ENCODE results near the gene HPS1. TPM values are rescaled to one million over a fixed set of nuclear protein-coding genes. Genes with fewer than 3 reads are reported as not detected.

HPS1 gene
- total and polyA plus RNA-seq, 10 of the 15 experiments (the other 5 are each of a cell fraction or from before 2014, with no cell fraction given), result 27.1 to 138 (median 54.8) TPM

DNA sequence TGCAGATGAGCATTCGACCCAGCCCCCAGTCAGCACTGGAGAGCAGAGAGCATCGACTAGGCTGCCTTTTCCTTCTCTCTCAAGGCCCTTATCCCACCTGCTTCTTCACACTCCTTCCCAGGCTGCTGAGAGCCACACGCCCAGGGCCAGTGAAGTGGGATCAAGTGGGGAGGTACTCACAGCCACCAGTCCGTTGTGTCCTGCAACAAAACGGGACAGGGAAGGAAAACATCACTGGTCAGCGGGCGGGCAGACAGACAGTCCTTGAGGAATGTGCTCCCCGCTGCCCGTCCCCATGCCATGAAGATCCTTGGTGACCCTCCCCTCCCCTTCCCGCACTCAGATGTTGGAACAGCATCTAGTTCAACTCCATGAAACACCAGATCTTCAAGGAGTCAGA, 36.0 kb downstream of the HPS1 start:
- TF ChIP-seq ZNF384 (IDR thresholded peaks at IDR 0.05; ENCODE audit: borderline replicate concordance, low read depth, low read length) (no peak), NR2F1 (conservative IDR thresholded peaks at IDR 0.05) (no peak)
- Histone ChIP-seq H3K4me3 (no peak overlapping the region), H3K4me1 (ENCODE audit: control insufficient read depth, insufficient read depth, low read length) (peaks cover 28% of the 10 kb centered on the region), H3K9ac (ENCODE audit: control insufficient read depth, insufficient read depth, low read length) (no peak overlapping the region), H3K27ac (ENCODE audit: control insufficient read depth, insufficient read depth) (no peak overlapping the region), H3K4me2 (ENCODE audit: control insufficient read depth, insufficient read depth) (no peak overlapping the region), H3K79me2 (ENCODE audit: control insufficient read depth, insufficient read depth, low read length) (no peaks in the 10 kb centered on the region), H4K20me1 (ENCODE audit: control insufficient read depth, insufficient read depth) (no peaks in the 10 kb centered on the region), H3K36me3 (ENCODE audit: control insufficient read depth in 2 of 2, insufficient read depth in 2 of 2, low read length in 1 of 2) (no peaks in the 10 kb centered on the region), H3K27me3 (replicated peaks in 1 of 2; ENCODE audit: control insufficient read depth in 2 of 2, insufficient read depth in 2 of 2, low read length in 1 of 2) (no peaks in the 10 kb centered on the region), H2AFZ (ENCODE audit: control insufficient read depth, low read depth, low read length) (no peak overlapping the region), H3K9me3 (replicated peaks; ENCODE audit: control insufficient read depth, insufficient read depth, low read length) (no peaks in the 10 kb centered on the region)
- intact Hi-C loops (cut with micrococcal nuclease; ENCODE audit: unreplicated experiment) (no loop called here), in situ Hi-C loops (cut with MboI) (no loop called here)
- ATAC-seq, result no peak
- no peak for FAIRE-seq
- BruUV-seq (replicated peaks), result no TSS peak
- ChIA-PET POLR2A (interaction anchor here (1.2 kb wide), 1 partner anchor 12 kb away, joined by 4 read pairs; no protein-coding TSS in a partner anchor), SMC1A (ENCODE audit: uncharacterized antibody, unreplicated experiment) (interaction anchor here (1.2 kb wide), 1 partner anchor 12 kb away, joined by 4 read pairs; no protein-coding TSS in a partner anchor), CTCF (interaction anchor here (1.4 to 2.8 kb wide), 2 partner anchors 15 to 836 kb away, joined by 5 to 16 read pairs; no protein-coding TSS in a partner anchor), RAD21 (ENCODE audit: unreplicated experiment) (no interaction called here)
- WGBS (ENCODE audit: insufficient coverage, insufficient replicate concordance, low lambda C conversion rate, missing lambda C conversion rate), result 84% methylated on average over 10 of the region's 10 CpGs
- DNase-seq (ENCODE audit: low read depth, low spot score), result no peak

DNA sequence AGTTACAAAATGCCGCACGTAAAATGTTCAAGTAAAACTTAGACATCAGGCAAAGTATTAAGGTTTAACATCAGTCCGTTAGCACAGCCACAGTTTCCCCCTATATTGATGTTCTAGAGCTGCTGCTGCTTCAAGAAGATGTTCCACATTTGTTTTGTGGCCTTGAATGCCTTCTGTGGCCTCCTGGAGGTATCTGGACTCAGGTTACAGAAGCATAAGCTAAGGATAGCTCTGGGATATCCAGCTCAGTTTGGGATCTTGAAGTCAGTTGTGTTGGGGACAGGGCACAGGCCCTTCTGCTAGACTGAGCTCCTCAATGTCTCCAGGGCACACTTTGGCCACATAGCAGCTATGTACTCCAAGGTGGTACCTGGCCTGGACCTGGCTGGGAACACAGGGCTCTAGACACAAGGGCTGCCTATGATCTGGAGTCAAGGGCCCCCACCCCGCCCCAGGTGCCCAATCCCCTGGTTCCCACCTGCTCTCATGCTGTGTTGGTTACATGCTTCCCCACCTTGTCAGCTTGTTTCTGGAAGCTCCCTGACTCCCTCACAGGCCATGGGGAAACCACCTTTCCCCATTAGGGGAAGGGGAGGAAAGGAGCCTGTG, 36.5 kb downstream of the HPS1 start:
- 84% methylated on average over 4 of the region's 4 CpGs for WGBS (ENCODE audit: insufficient coverage, insufficient replicate concordance, low lambda C conversion rate, missing lambda C conversion rate)
- Histone ChIP-seq H3K4me2 (ENCODE audit: control insufficient read depth, insufficient read depth) (no peak overlapping the region), H3K9ac (ENCODE audit: control insufficient read depth, insufficient read depth, low read length) (no peak overlapping the region), H3K27ac (ENCODE audit: control insufficient read depth, insufficient read depth) (no peak overlapping the region), H3K27me3 (replicated peaks in 1 of 2; ENCODE audit: control insufficient read depth in 2 of 2, insufficient read depth in 2 of 2, low read length in 1 of 2) (no peaks in the 10 kb centered on the region), H3K4me1 (ENCODE audit: control insufficient read depth, insufficient read depth, low read length) (peaks cover 29% of the 10 kb centered on the region), H3K36me3 (ENCODE audit: control insufficient read depth in 2 of 2, insufficient read depth in 2 of 2, low read length in 1 of 2) (no peaks in the 10 kb centered on the region), H4K20me1 (ENCODE audit: control insufficient read depth, insufficient read depth) (no peaks in the 10 kb centered on the region), H3K9me3 (replicated peaks; ENCODE audit: control insufficient read depth, insufficient read depth, low read length) (no peaks in the 10 kb centered on the region), H3K4me3 (no peak overlapping the region), H2AFZ (ENCODE audit: control insufficient read depth, low read depth, low read length) (no peak overlapping the region), H3K79me2 (ENCODE audit: control insufficient read depth, insufficient read depth, low read length) (no peaks in the 10 kb centered on the region)
- no peak for TF ChIP-seq SUZ12 (IDR thresholded peaks at IDR 0.05; ENCODE audit: unreplicated experiment)
- ChIA-PET RAD21 (ENCODE audit: unreplicated experiment) (no interaction called here), CTCF (interaction anchor here (1.4 kb wide), 1 partner anchor 837 kb away, joined by 5 read pairs; no protein-coding TSS in a partner anchor), POLR2A (interaction anchor here (0.6 kb wide), 1 partner anchor 1788 kb away, joined by 3 read pairs; no protein-coding TSS in a partner anchor), SMC1A (ENCODE audit: uncharacterized antibody, unreplicated experiment) (no interaction called here)
- ATAC-seq, result no peak
- FAIRE-seq, result no peak
- intact Hi-C loops (cut with micrococcal nuclease; ENCODE audit: unreplicated experiment), result no loop called here
- DNase-seq (ENCODE audit: low read depth, low spot score), result no peak
- no TSS peak for BruUV-seq (replicated peaks)
- in situ Hi-C loops (cut with MboI), result no loop called here
